Upper lobe of left lung (tissue), 6 donors: ENCODE measurements around the gene CDH22. TPM values are rescaled to one million over a fixed set of nuclear protein-coding genes. Genes with fewer than 3 reads are reported as not detected.
A peak's percentile ranks its signal among the peaks of the same experiment; 100 is the strongest.

ENCODE experiments used
- ATAC-seq, 2 donors: fragments of 200-7000 bp; cut with Tn5 transposase; one replicate each; pipeline ENCODE4 v1.9.1; 2022; ENCODE audit warnings: mild to moderate bottlenecking in 2 of 2, moderate library complexity in 2 of 2; ENCODE audit not compliant: low FRiP score in 2 of 2
- DNase-seq, 2 donors: peaks; one replicate each; pipeline ENCODE4 v3.0.0-alpha.2; 2019 to 2020
- H3K27ac ChIP-seq, 4 donors: fragments of 200-600 bp; sonication (generic); one replicate each; pipeline ENCODE4 v1.5.1; 2016 to 2019
- H3K27me3 ChIP-seq, 4 donors: fragments of 200-600 bp; sonication (generic); one replicate each; pipeline ENCODE4 v1.5.1; 2017 to 2019
- H3K36me3 ChIP-seq, 4 donors: fragments of 200-600 bp; sonication (generic); one replicate each; pipeline ENCODE4 v1.5.1; 2016 to 2019
- H3K4me1 ChIP-seq, 4 donors: fragments of 200-600 bp; sonication (generic); one replicate each; pipeline ENCODE4 v1.5.1; 2018 to 2019
- H3K4me3 ChIP-seq, 4 donors: fragments of 200-600 bp; sonication (generic); one replicate each; pipeline ENCODE4 v1.5.1; 2017 to 2019; ENCODE audit warnings: mild to moderate bottlenecking in 2 of 4, moderate library complexity in 1 of 4
- H3K9me3 ChIP-seq, 4 donors: fragments of 200-600 bp; sonication (generic); one replicate each; pipeline ENCODE4 v1.5.1; 2018 to 2019
- EP300 ChIP-seq, 4 donors: sonication (generic); formaldehyde crosslinking; IDR thresholded peaks; one replicate each; pipeline ENCODE4 v1.5.1; 2017; ENCODE audit warnings: antibody characterized with exemption in 4 of 4, control low read depth in 2 of 4
- POLR2A ChIP-seq, 4 donors: fragments of 450-650 bp; IDR thresholded peaks; one replicate each; pipeline ENCODE4 v1.5.1; 2016 to 2017; ENCODE audit warnings: antibody characterized with exemption in 4 of 4, mild to moderate bottlenecking in 2 of 4
- POLR2AphosphoS5 ChIP-seq, 2 donors: sonication (generic); formaldehyde crosslinking; IDR thresholded peaks; one replicate each; pipeline ENCODE4 v1.5.1; 2017; ENCODE audit warnings: antibody characterized with exemption in 2 of 2
- WGBS, 2 donors: methylation state at CpG; one replicate each; pipeline ENCODE4 v1.1.5; 2017 to 2018; 5-methylcytosine and 5-hydroxymethylcytosine counted together
- total RNA-seq, 6 donors: library from RNA; depleted of rRNA in 4 of 6; stranded (reverse); fragments of >200 nt in 4 of 6; gene quantifications; one replicate each; pipeline versions ENCODE4 v1.1.0 to v1.2.1, GENCODE V29; 2016 to 2021
- TF ChIP-seq, protein P1 (sequence below), 6 experiments: fragments of 450-650 bp in 4 of 6; fragments of 200-600 bp in 2 of 6; sonication (generic) in 2 of 6; IDR thresholded peaks; one replicate each; pipeline ENCODE4 v1.5.1; 2016 to 2019; ENCODE audit warnings: antibody characterized with exemption in 6 of 6
- donor health status: DM: no; HTN: no; CAD: no; lungs with moderate emphysema.
- donor health status: DM: no; HTN: yes; CAD: no; lungs with severe emphysema.

The CDH22 gene
- total RNA-seq, 6 donors from 2014 or later: 0.10 to 0.40 (median 0.24) TPM; not detected in 2

DNA sequence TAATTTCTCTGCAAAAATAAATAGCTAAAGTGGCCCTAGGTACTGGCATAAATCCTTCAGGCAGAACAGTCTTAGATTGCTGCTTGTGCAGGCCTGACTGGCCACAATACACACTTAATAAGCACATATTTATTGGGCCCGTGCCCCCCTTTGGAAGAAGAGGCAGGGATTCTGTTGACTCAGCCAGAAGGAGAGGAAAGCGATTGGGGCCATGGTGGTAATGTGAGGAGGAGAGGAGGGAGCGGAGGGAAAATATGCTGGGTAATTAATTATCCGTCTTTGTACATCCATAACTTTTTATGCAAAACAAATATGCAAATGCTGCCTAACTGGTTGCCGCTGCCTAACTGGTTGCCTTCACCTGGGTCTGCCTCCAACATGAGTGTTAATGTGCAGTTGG lies 154.0 kb downstream of the CDH22 start:
- no peaks in the 10 kb centered on the region for H3K9me3 ChIP-seq
- no peaks in the 10 kb centered on the region for H3K4me1 ChIP-seq
- ATAC-seq (no peak), DNase-seq (no peak)
- H3K4me3 ChIP-seq: no peak overlapping the region
- H3K36me3 ChIP-seq: no peaks in the 10 kb centered on the region
- TF ChIP-seq, protein P1, sequence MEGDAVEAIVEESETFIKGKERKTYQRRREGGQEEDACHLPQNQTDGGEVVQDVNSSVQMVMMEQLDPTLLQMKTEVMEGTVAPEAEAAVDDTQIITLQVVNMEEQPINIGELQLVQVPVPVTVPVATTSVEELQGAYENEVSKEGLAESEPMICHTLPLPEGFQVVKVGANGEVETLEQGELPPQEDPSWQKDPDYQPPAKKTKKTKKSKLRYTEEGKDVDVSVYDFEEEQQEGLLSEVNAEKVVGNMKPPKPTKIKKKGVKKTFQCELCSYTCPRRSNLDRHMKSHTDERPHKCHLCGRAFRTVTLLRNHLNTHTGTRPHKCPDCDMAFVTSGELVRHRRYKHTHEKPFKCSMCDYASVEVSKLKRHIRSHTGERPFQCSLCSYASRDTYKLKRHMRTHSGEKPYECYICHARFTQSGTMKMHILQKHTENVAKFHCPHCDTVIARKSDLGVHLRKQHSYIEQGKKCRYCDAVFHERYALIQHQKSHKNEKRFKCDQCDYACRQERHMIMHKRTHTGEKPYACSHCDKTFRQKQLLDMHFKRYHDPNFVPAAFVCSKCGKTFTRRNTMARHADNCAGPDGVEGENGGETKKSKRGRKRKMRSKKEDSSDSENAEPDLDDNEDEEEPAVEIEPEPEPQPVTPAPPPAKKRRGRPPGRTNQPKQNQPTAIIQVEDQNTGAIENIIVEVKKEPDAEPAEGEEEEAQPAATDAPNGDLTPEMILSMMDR (IDR thresholded peaks at IDR 0.05): no peak
- TF ChIP-seq POLR2A (IDR thresholded peaks at IDR 0.05): no peak
- no peak for TF ChIP-seq EP300 (IDR thresholded peaks at IDR 0.05)
- TF ChIP-seq POLR2AphosphoS5 (IDR thresholded peaks at IDR 0.05): no peak
- 75% methylated on average over 5 of the region's 5 CpGs for WGBS, 2 donors
- peaks cover 0 to 5% (median 0%) of the 10 kb centered on the region in 4 donors for H3K27me3 ChIP-seq
- H3K27ac ChIP-seq: no peak overlapping the region

- Histone ChIP-seq H3K4me3 (no peak overlapping the region), H3K4me1 (no peaks in the 10 kb centered on the region), H3K27me3 (peaks cover 0 to 5% (median 0%) of the 10 kb centered on the region in 4 donors), H3K9me3 (no peaks in the 10 kb centered on the region), H3K27ac (no peak overlapping the region), H3K36me3 (no peaks in the 10 kb centered on the region)
- DNase-seq (peak in 1 of 2 donors; percentile 71), ATAC-seq (no peak)
- WGBS, 2 donors: 65 to 77% methylated on average over 24 to 32 of the region's 33 CpGs
- TF ChIP-seq EP300 (IDR thresholded peaks at IDR 0.05): no peak
- TF ChIP-seq POLR2A (IDR thresholded peaks at IDR 0.05): no peak
- TF ChIP-seq POLR2AphosphoS5 (IDR thresholded peaks at IDR 0.05): no peak
- TF ChIP-seq, protein P1 (IDR thresholded peaks at IDR 0.05): no peak
Measured at GRCh38 chr20:46152824-46153586, 155.3 kb downstream of the CDH22 start.

- Histone ChIP-seq H3K27me3 (peaks cover 0 to 1% (median 0%) of the 10 kb centered on the region in 4 donors), H3K9me3 (no peaks in the 10 kb centered on the region), H3K36me3 (no peaks in the 10 kb centered on the region), H3K27ac (no peak overlapping the region), H3K4me1 (no peaks in the 10 kb centered on the region), H3K4me3 (no peak overlapping the region)
- ATAC-seq: no peak
- TF ChIP-seq POLR2A (IDR thresholded peaks at IDR 0.05) (no peak), EP300 (IDR thresholded peaks at IDR 0.05) (no peak), POLR2AphosphoS5 (IDR thresholded peaks at IDR 0.05) (no peak)
- TF ChIP-seq, protein P1 (IDR thresholded peaks at IDR 0.05): peak in 2 of 6 experiments; percentile 15 to 19
- WGBS, 2 donors: 71 to 79% methylated on average over 3 to 7 of the region's 7 CpGs
- no peak for DNase-seq
Measured at GRCh38 chr20:46151936-46152335, 156.4 kb downstream of the CDH22 start.

DNA sequence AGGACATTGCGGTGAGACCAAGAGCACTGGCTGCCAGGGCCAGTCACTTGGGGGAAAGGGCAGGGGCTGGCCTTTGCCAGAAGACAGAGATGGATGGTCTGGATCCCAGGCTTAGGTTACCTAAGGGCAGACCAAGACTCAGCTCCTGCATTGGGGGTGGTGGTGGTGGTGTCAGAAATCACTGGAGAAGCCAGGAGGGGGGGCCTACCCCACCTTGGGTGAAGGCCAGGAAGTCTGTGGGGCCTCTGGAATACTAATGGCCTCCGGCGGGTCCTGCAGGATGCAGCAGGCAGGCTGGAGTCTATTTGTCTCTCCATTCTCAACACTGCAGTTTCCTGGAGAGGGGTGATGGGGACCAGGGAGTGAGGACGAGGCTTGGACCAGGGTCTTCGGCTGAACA lies 157.4 kb downstream of the CDH22 start:
- H3K36me3 ChIP-seq: no peaks in the 10 kb centered on the region
- H3K27me3 ChIP-seq: no peaks in the 10 kb centered on the region
- H3K4me1 ChIP-seq: no peaks in the 10 kb centered on the region
- TF ChIP-seq POLR2A (IDR thresholded peaks at IDR 0.05) (no peak), POLR2AphosphoS5 (IDR thresholded peaks at IDR 0.05) (no peak), EP300 (IDR thresholded peaks at IDR 0.05) (no peak)
- TF ChIP-seq, protein P1 (IDR thresholded peaks at IDR 0.05): no peak
- no peak for DNase-seq
- WGBS, 2 donors: 38 to 44% methylated on average over 3 to 5 of the region's 5 CpGs
- H3K9me3 ChIP-seq: no peaks in the 10 kb centered on the region
- no peak for ATAC-seq
- no peak overlapping the region for H3K27ac ChIP-seq
- H3K4me3 ChIP-seq: no peak overlapping the region
